ENCODE results near the gene IFRD2.

Gene IFRD2

DNA sequence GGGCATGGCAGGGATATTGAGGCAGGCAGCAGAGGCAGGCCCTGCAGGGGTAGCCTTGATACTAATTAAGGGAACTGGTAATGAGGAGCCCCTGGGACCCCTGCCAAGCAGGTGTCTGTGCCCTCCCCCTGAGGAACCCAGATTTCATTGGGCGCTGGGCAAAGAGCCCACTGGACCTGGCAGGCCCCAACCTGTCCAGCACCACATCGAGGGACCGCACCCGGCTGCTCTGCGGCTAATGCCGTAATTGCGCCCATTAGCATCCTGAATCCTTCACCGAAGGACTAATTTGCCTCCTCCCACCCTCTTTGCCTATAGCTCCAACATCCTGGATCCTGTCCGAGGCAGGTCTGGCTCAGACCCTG, 37.0 kb downstream of the IFRD2 start:
- H3K9me3 ChIP-seq (replicated peaks in 1 of 11): no peaks in the 10 kb centered on the region
- no peak overlapping the region for H3K4me3 ChIP-seq
- H4K20me1 ChIP-seq: peaks cover 58 to 97% (median 91%) of the 10 kb centered on the region in 11 experiments
- peaks cover 22 to 92% (median 57%) of the 10 kb centered on the region in 10 experiments for H3K4me1 ChIP-seq
- H3K36me3 ChIP-seq: peaks cover 79 to 96% (median 93%) of the 10 kb centered on the region in 11 experiments
- peak overlapping the region; percentile 3 to 65 (median 47); a peak in 12 of 22 replicates for H3K9ac ChIP-seq
- TF ChIP-seq Cebpa-rat (IDR thresholded peaks at IDR 0.05): no peak
- no peaks in the 10 kb centered on the region for H3K27me3 ChIP-seq
- H3K4me2 ChIP-seq: peak overlapping the region; percentile 16 to 85 (median 61); a peak in 18 of 22 replicates
- H3K27ac ChIP-seq: peak overlapping the region in 10 of 11 experiments; percentile 14 to 71 (median 54); a peak in 17 of 22 replicates

DNA sequence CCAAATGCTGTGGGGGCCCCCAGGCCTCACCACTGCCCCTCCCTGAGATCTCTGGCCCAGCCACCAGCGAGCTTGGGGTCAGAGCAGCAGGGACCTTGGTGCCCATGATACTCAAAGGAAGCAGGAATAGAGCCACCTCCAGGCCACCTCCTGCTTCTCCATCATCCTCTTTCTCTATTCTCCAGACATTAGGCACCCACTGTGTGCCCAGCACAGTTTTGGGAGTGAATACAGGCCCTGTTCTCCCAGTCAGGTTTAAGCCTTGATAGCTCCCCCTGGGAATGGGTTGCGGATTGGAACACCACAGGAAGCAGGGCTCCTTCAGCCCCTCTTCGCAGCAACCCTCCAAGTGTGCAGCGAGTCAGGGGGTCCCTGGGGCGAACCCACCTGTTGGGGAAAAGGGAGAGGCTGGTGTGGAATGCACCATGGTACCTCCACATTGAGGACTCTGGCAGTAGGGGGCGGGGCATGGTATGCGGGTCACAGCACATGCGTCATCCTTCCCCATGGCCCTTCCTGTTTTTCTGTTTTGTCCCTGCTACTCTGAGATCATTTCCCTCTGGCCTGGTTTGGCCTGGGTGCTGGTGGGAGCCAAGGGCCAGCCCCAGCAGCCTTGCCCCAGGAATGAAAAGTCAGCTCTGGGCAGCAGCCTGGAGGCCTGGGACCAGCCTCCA, 37.5 kb downstream of the IFRD2 start:
- Histone ChIP-seq H3K27me3 (no peaks in the 10 kb centered on the region), H3K4me2 (peak overlapping the region; percentile 16 to 85 (median 61); a peak in 19 of 22 replicates), H3K9ac (peak overlapping the region; percentile 3 to 75 (median 47); a peak in 16 of 22 replicates), H3K9me3 (replicated peaks in 1 of 11) (no peaks in the 10 kb centered on the region), H3K4me3 (no peak overlapping the region; a peak in 1 of 20 replicates), H4K20me1 (peaks cover 63 to 100% (median 97%) of the 10 kb centered on the region in 11 experiments), H3K36me3 (peaks cover 84 to 100% (median 97%) of the 10 kb centered on the region in 11 experiments), H3K4me1 (peaks cover 20 to 95% (median 60%) of the 10 kb centered on the region in 10 experiments), H3K27ac (peak overlapping the region in 10 of 11 experiments; percentile 34 to 71 (median 60); a peak in 19 of 22 replicates)
- TF ChIP-seq Cebpa-rat (IDR thresholded peaks at IDR 0.05): no peak

DNA sequence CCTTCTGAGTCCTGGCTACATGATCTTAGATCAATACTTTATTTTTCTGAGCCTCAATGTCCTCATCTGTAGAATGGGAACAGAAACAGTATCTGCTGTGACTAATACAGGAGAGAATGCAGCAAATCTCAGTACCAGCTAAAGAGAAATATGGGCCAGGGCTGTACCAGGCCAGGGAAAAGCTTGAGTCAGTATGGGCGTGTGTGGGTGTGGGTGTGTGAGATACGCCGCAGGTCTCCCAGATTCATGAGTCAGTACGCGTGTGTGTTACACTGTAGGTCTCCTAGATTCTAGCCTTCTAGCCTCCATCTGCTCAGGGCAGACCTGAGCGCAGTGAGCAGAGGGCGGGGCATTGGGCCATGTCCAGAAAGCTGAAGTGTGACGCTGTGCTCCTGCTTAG, 41.0 kb downstream of the IFRD2 start:
- no peaks in the 10 kb centered on the region for H3K27me3 ChIP-seq
- H3K9ac ChIP-seq: peak overlapping the region in 3 of 11 experiments; percentile 9 to 69 (median 61); a peak in 1 of 22 replicates
- H3K36me3 ChIP-seq: peaks cover 71 to 97% (median 90%) of the 10 kb centered on the region in 11 experiments
- no peak overlapping the region for H3K27ac ChIP-seq
- peak overlapping the region in 3 of 11 experiments; percentile 33 to 85 (median 35); a peak in 4 of 22 replicates for H3K4me2 ChIP-seq
- H3K9me3 ChIP-seq (replicated peaks in 1 of 11): no peaks in the 10 kb centered on the region
- H3K4me1 ChIP-seq: peaks cover 35 to 98% (median 77%) of the 10 kb centered on the region in 10 experiments
- TF ChIP-seq Cebpa-rat (IDR thresholded peaks at IDR 0.05): no peak
- H4K20me1 ChIP-seq: peaks cover 90 to 100% (median 99%) of the 10 kb centered on the region in 11 experiments
- no peak overlapping the region for H3K4me3 ChIP-seq

DNA sequence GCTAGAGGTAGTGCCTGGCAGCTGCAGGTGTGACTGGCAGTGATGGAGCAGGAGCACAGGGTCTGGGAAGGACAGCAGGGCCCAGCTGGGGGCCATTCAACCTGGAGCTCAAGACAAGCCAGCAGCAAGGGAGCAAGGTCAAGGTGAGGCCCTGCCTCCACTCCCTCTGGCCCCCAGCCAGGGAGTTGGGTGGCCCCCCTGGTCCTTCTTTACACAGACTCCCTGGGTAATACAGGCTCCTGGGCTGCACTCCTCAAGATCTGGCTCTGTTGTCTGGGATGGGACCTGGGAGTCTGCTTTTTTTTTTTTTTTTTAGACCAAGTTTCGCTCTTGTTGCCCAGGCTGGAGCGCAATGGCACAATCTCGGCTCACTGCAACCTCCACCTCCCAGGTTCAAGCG, 41.7 kb downstream of the IFRD2 start:
- H3K36me3 ChIP-seq: peaks cover 65 to 92% (median 85%) of the 10 kb centered on the region in 11 experiments
- peaks cover 42 to 100% (median 84%) of the 10 kb centered on the region in 10 experiments for H3K4me1 ChIP-seq
- no peak overlapping the region for H3K27ac ChIP-seq

DNA sequence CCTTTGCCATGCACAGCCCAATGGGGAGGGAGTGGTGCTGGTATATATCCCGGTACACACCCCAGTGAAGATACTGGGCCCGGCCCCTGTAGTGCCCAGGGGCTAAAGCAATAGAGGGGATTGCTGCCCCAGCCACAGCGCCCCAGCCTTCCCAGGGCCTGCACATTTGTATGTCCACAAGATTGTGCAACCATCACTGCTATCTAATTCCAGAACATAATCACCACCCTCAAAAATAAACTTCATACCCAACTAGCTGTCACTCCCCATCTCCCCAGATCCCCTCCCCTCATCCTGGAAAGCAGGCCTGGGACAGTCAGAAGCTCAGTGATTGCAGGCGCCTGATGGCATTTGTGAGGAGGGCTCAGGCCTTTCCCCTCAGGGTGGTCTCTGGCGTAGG, 42.8 kb downstream of the IFRD2 start:
- Histone ChIP-seq H3K27me3 (no peaks in the 10 kb centered on the region), H3K36me3 (peaks cover 54 to 92% (median 78%) of the 10 kb centered on the region in 11 experiments), H3K27ac (peak overlapping the region in 7 of 11 experiments; percentile 45 to 99 (median 63); a peak in 11 of 22 replicates)

More for the DNA sequence above, 41.7 kb downstream of the IFRD2 start:
- no peak for TF ChIP-seq Cebpa-rat (IDR thresholded peaks at IDR 0.05)
- Histone ChIP-seq H3K4me2 (peak overlapping the region in 2 of 11 experiments; percentile 38 to 96; a peak in 4 of 22 replicates), H3K9ac (peak overlapping the region in 4 of 11 experiments; percentile 61 to 99 (median 80); a peak in 4 of 22 replicates), H3K4me3 (no peak overlapping the region), H3K9me3 (replicated peaks in 1 of 11) (no peaks in the 10 kb centered on the region), H3K27me3 (no peaks in the 10 kb centered on the region), H4K20me1 (peaks cover 88 to 100% (median 95%) of the 10 kb centered on the region in 11 experiments)

DNA sequence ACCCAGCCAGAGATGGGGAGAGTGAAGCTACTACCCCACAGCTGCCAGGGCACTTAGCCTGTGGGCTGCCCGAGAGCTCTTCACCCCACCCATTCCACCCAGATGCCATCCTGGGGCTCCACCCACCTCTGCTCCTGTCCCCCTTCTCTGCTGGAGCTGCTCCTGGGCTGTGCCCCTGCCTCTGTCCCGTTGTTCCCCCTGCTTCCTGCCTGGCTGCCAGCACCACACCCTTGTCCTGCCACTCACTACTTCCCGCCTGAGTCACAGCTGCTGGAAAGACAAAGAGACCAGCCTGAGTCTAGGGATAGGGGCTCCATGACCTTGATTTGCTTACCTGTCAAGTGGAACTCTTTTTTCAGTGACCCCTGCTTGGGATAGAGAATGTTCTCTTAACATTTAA, 43.8 kb downstream of the IFRD2 start:
- no peak for TF ChIP-seq Cebpa-rat (IDR thresholded peaks at IDR 0.05)
- Histone ChIP-seq H4K20me1 (peaks cover 71 to 99% (median 77%) of the 10 kb centered on the region in 11 experiments), H3K27me3 (no peaks in the 10 kb centered on the region), H3K9me3 (replicated peaks in 1 of 11) (no peaks in the 10 kb centered on the region), H3K4me2 (peak overlapping the region; percentile 91 to 100 (median 97); a peak in 20 of 22 replicates), H3K4me3 (peak overlapping the region in 2 of 10 experiments; percentile 47 to 61; a peak in 2 of 20 replicates), H3K4me1 (peaks cover 57 to 100% (median 86%) of the 10 kb centered on the region in 10 experiments), H3K36me3 (peaks cover 45 to 92% (median 78%) of the 10 kb centered on the region in 11 experiments), H3K27ac (peak overlapping the region in 10 of 11 experiments; percentile 5 to 99 (median 62); a peak in 19 of 22 replicates), H3K9ac (peak overlapping the region; percentile 43 to 99 (median 93); a peak in 21 of 22 replicates)

More for the DNA sequence above, 42.8 kb downstream of the IFRD2 start:
- Histone ChIP-seq H3K4me1 (peaks cover 46 to 100% (median 85%) of the 10 kb centered on the region in 10 experiments), H3K4me3 (no peak overlapping the region), H3K9ac (peak overlapping the region in 10 of 11 experiments; percentile 5 to 99 (median 94); a peak in 15 of 22 replicates), H3K9me3 (replicated peaks in 1 of 11) (no peaks in the 10 kb centered on the region), H3K4me2 (peak overlapping the region in 8 of 11 experiments; percentile 7 to 99 (median 96); a peak in 14 of 22 replicates), H4K20me1 (peaks cover 80 to 100% (median 87%) of the 10 kb centered on the region in 11 experiments)
- TF ChIP-seq Cebpa-rat (IDR thresholded peaks at IDR 0.05): no peak

DNA sequence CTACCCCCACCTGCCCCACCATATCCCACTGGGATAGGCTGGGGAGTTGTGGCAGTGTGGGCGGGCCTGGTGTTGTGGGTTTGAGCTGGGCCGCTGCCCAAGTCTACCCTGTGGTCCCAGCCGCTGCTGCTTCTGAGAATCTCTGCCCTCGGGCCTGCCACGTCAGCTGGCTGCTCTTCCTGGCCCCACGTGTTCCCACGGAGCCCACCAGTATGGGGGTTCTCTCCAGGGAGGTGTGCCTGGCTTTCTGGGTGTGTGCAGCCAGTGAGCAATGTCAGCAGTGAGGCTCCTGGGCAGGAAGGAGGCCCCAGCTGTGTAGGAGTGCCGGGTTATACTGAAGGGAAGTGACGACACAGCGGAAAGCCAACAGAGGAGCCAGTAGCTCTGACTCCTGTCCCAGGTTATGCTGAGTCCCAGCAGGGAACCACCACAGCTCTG, 45.7 kb downstream of the IFRD2 start:
- Histone ChIP-seq H4K20me1 (peaks cover 59 to 99% (median 76%) of the 10 kb centered on the region in 11 experiments), H3K27me3 (no peaks in the 10 kb centered on the region), H3K4me1 (peaks cover 75 to 100% (median 92%) of the 10 kb centered on the region in 10 experiments), H3K27ac (peak overlapping the region; percentile 49 to 99 (median 94); a peak in 21 of 22 replicates), H3K4me2 (peak overlapping the region; percentile 91 to 100 (median 97)), H3K36me3 (peaks cover 27 to 77% (median 61%) of the 10 kb centered on the region in 11 experiments), H3K9ac (peak overlapping the region; percentile 80 to 99 (median 97)), H3K9me3 (replicated peaks in 1 of 11) (no peaks in the 10 kb centered on the region), H3K4me3 (peak overlapping the region; percentile 46 to 69 (median 55); a peak in 19 of 20 replicates)
- no peak for TF ChIP-seq Cebpa-rat (IDR thresholded peaks at IDR 0.05)

DNA sequence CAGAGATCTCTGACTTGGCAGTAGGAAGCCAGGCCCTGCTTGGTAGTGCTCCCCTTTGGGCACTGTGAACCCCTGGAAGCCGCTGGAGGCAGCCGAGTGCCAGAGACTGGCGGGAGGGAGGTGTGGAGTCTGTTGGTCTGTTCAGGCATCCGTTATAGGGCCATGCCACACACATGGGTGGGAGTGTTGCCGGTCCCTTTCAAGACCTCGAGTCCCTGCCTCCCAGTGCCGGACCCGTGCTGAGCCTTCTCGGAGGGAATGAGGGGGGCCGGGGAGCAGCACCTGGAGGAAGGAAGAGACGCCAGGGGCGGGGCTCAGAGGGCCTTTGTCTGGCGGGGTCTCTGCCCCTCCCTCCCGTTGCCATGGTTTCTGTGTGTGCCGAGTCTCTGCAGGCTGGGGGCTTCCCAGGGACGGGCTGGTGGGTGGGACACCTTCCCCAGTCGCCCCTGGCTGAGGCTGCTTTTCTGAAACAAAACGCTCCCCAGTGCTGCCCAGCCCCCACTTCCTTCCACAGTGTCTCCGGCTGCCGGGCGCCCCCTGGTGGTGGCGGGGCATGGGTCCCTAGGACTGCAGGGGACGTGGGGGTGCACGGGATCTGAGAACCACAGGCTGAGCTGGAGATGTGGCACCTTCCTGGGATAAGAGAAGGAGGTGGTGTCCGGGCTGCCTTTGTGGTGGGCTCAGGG, 46.3 kb downstream of the IFRD2 start:
- Histone ChIP-seq H3K4me1 (peaks cover 81 to 100% (median 95%) of the 10 kb centered on the region in 10 experiments), H4K20me1 (peaks cover 59 to 99% (median 76%) of the 10 kb centered on the region in 11 experiments)
- TF ChIP-seq Cebpa-rat (IDR thresholded peaks at IDR 0.05): no peak

More for the DNA sequence above, 46.3 kb downstream of the IFRD2 start:
- H3K9me3 ChIP-seq (replicated peaks in 1 of 11): no peaks in the 10 kb centered on the region
- H3K27me3 ChIP-seq: no peaks in the 10 kb centered on the region
- peaks cover 21 to 77% (median 60%) of the 10 kb centered on the region in 11 experiments for H3K36me3 ChIP-seq
- peak overlapping the region; percentile 91 to 100 (median 97) for H3K4me2 ChIP-seq
- peak overlapping the region; percentile 80 to 99 (median 97) for H3K9ac ChIP-seq
- peak overlapping the region; percentile 46 to 69 (median 55) for H3K4me3 ChIP-seq
- peak overlapping the region; percentile 90 to 99 (median 94) for H3K27ac ChIP-seq
